Body of pancreas (tissue), 4 donors: ENCODE measurements around the gene ALG6. TPM values are rescaled to one million over a fixed set of nuclear protein-coding genes. Genes with fewer than 3 reads are reported as not detected.

Experiments used
- ATAC-seq: fragments of 150-250 bp; one replicate; pipeline ENCODE4 v1.9.1; 2016
- DNase-seq, 4 donors: peaks; one replicate each; pipeline ENCODE4 v3.0.0-alpha.2; 2019
- H3K27ac ChIP-seq, 4 donors: fragments of 200-600 bp; sonication (generic); 1 replicate in 3 of 4; 2 replicates in 1 of 4; pipeline versions ENCODE4 v1.5.1 to v1.6.1; 2016 to 2019; ENCODE audit warnings: mild to moderate bottlenecking in 1 of 4, mixed read lengths in 1 of 4, moderate library complexity in 1 of 4
- H3K27me3 ChIP-seq, 2 donors: fragments of 200-600 bp; sonication (generic); one replicate each; pipeline ENCODE4 v1.6.0; 2016; ENCODE audit warnings: mild to moderate bottlenecking in 1 of 2
- H3K36me3 ChIP-seq, 2 donors: fragments of 200-600 bp; sonication (generic); replicated peaks in 1 of 2; 2 replicates each; pipeline ENCODE4 v1.5.1; 2016; ENCODE audit warnings: low read depth in 2 of 2; ENCODE audit not compliant: insufficient read depth in 1 of 2
- H3K4me1 ChIP-seq: fragments of 200-600 bp; sonication (generic); one replicate; pipeline ENCODE4 v1.6.0; 2016
- H3K4me3 ChIP-seq, 2 donors: fragments of 200-600 bp; sonication (generic); 1 replicate in 1 of 2; 2 replicates in 1 of 2; pipeline ENCODE4 v1.5.1; 2016 to 2019
- H3K9me3 ChIP-seq, 3 donors: fragments of 200-600 bp; sonication (generic); 1 replicate in 2 of 3; 2 replicates in 1 of 3; pipeline ENCODE4 v1.5.1; 2016
- CTCF ChIP-seq, 7 experiments: fragments of 450-650 bp in 4 of 7; fragments of 200-600 bp in 3 of 7; sonication (generic) in 3 of 7; IDR thresholded peaks; one replicate each; pipeline ENCODE4 v1.5.1; 2016 to 2019; ENCODE audit warnings: antibody characterized with exemption in 7 of 7
- POLR2A ChIP-seq, 3 donors: fragments of 450-650 bp; IDR thresholded peaks; one replicate each; pipeline ENCODE4 v1.6.1; 2016; ENCODE audit warnings: antibody characterized with exemption in 3 of 3, mild to moderate bottlenecking in 2 of 3
- WGBS, 2 donors: methylation state at CpG; one replicate each; pipeline ENCODE4 v1.1.5; 2017; 5-methylcytosine and 5-hydroxymethylcytosine counted together
- intact Hi-C: fragments of 100-400 bp; cut with DNase I; formaldehyde crosslinking; loops from one replicate; pipeline ENCODE4 v1.15.1; 2023
- total RNA-seq, 2 donors: library from RNA; depleted of rRNA; stranded (reverse); fragments of >200 nt; gene quantifications; one replicate each; pipeline ENCODE4 v1.1.0, GENCODE V29; 2016

The ALG6 gene
- total RNA-seq, 2 donors from 2014 or later = 2.3 to 15.6 TPM

DNA sequence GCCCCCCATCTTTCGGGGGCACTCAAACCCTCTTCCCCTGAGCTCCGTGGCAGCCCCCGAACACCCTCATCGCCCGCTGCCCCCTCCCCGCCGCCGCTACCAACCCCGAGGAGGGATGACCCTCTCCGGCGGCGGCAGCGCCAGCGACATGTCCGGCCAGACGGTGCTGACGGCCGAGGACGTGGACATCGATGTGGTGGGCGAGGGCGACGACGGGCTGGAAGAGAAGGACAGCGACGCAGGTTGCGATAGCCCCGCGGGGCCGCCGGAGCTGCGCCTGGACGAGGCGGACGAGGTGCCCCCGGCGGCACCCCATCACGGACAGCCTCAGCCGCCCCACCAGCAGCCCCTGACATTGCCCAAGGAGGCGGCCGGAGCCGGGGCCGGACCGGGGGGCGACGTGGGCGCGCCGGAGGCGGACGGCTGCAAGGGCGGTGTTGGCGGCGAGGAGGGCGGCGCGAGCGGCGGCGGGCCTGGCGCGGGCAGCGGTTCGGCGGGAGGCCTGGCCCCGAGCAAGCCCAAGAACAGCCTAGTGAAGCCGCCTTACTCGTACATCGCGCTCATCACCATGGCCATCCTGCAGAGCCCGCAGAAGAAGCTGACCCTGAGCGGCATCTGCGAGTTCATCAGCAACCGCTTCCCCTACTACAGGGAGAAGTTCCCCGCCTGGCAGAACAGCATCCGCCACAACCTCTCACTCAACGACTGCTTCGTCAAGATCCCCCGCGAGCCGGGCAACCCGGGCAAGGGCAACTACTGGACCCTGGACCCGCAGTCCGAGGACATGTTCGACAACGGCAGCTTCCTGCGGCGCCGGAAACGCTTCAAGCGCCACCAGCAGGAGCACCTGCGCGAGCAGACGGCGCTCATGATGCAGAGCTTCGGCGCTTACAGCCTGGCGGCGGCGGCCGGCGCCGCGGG is 44.2 kb upstream of the ALG6 start:
- intact Hi-C loops = no loop called here
- Histone ChIP-seq H3K27ac (no peak overlapping the region), H3K27me3 (peaks cover 12 to 96% of the 10 kb centered on the region in 2 donors), H3K4me1 (peaks cover 35% of the 10 kb centered on the region), H3K4me3 (no peak overlapping the region), H3K9me3 (no peaks in the 10 kb centered on the region), H3K36me3 (no peaks in the 10 kb centered on the region)
- 5 to 20% methylated on average over 3 to 83 of the region's 104 CpGs for WGBS, 2 donors
- TF ChIP-seq CTCF (IDR thresholded peaks at IDR 0.05) (no peak), POLR2A (IDR thresholded peaks at IDR 0.05) (no peak)
- ATAC-seq (no peak), DNase-seq (peak in 1 of 4 donors; percentile 37)

DNA sequence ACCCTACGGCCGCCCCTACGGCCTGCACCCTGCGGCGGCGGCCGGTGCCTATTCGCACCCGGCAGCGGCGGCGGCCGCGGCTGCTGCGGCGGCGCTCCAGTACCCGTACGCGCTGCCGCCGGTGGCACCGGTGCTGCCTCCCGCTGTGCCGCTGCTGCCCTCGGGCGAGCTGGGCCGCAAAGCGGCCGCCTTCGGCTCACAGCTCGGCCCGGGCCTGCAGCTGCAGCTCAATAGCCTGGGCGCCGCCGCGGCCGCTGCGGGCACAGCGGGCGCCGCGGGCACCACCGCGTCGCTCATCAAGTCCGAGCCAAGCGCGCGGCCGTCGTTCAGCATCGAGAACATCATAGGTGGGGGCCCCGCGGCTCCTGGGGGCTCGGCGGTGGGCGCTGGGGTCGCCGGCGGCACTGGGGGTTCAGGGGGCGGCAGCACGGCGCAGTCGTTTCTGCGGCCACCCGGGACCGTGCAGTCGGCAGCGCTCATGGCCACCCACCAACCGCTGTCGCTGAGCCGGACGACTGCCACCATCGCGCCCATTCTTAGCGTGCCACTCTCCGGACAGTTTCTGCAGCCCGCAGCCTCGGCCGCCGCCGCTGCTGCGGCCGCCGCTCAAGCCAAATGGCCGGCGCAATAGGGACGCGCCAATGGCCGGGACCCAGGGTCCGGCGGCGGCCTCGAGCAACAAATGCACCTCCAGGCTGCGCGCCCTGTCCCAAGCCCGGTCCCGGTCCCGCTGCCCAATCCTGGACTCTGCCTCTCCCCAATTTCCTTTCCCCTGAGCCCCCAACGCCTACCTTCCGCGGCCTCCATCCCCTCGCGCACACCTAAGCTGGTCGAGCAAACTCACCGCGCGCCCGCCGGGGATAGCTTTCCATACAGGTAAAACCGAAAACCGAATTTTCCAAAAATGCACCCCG is 43.3 kb upstream of the ALG6 start:
- peaks cover 34% of the 10 kb centered on the region for H3K4me1 ChIP-seq
- H3K36me3 ChIP-seq = no peaks in the 10 kb centered on the region
- H3K4me3 ChIP-seq = no peak overlapping the region
- DNase-seq (no peak), ATAC-seq (no peak)
- H3K27me3 ChIP-seq = peaks cover 12 to 87% of the 10 kb centered on the region in 2 donors
- H3K9me3 ChIP-seq = no peaks in the 10 kb centered on the region
- no peak overlapping the region for H3K27ac ChIP-seq
- 9 to 15% methylated on average over 17 to 93 of the region's 114 CpGs for WGBS, 2 donors
- intact Hi-C loops = no loop called here
- no peak for TF ChIP-seq POLR2A (IDR thresholded peaks at IDR 0.05)
- TF ChIP-seq CTCF (IDR thresholded peaks at IDR 0.05) = no peak

- no peak for DNase-seq
- no peak overlapping the region for H3K4me3 ChIP-seq
- no peak overlapping the region for H3K27ac ChIP-seq
- intact Hi-C loops = no loop called here
- no peak for ATAC-seq
- H3K36me3 ChIP-seq = no peaks in the 10 kb centered on the region
- peaks cover 31% of the 10 kb centered on the region for H3K4me1 ChIP-seq
- 15 to 19% methylated on average over 7 of the region's 7 CpGs for WGBS, 2 donors
- H3K27me3 ChIP-seq = peaks cover 12 to 87% of the 10 kb centered on the region in 2 donors
- no peak for TF ChIP-seq POLR2A (IDR thresholded peaks at IDR 0.05)
- TF ChIP-seq CTCF (IDR thresholded peaks at IDR 0.05) = no peak
- H3K9me3 ChIP-seq = no peaks in the 10 kb centered on the region
These were observed 42.7 kb upstream of the ALG6 start for GRCh38 chr1:63324779-63325119.

GRCh38 chr1:63325279-63325985 is 42.0 kb upstream of the ALG6 start:
- DNase-seq = no peak
- Histone ChIP-seq H3K4me3 (no peak overlapping the region), H3K4me1 (peaks cover 32% of the 10 kb centered on the region), H3K27me3 (peaks cover 12 to 87% of the 10 kb centered on the region in 2 donors), H3K27ac (no peak overlapping the region), H3K9me3 (no peaks in the 10 kb centered on the region), H3K36me3 (no peaks in the 10 kb centered on the region)
- no peak for ATAC-seq
- intact Hi-C loops = no loop called here
- TF ChIP-seq CTCF (IDR thresholded peaks at IDR 0.05) = no peak
- no peak for TF ChIP-seq POLR2A (IDR thresholded peaks at IDR 0.05)
- 10 to 22% methylated on average over 2 of the region's 2 CpGs for WGBS, 2 donors
